Keratinocyte (primary cell): ENCODE results near the gene TNFRSF4.

Experiments
- CTCF ChIP-seq, 3 experiments: IDR thresholded peaks in 1 of 3; conservative IDR thresholded peaks in 1 of 3; optimal IDR thresholded peaks in 1 of 3; 2 replicates in 2 of 3; 3 replicates in 1 of 3; pipeline versions ENCODE3 to v1.5.1; 2011; ENCODE audit warnings: low read length in 3 of 3, mild to moderate bottlenecking in 3 of 3, moderate library complexity in 2 of 3, control low read depth in 1 of 3, inconsistent platforms in 1 of 3; ENCODE audit not compliant: insufficient read depth in 2 of 3; ENCODE audit errors: extremely low read depth in 1 of 3
- EZH2 ChIP-seq: IDR thresholded peaks from one replicate; pipeline ENCODE4 v1.6.1; 2012; ENCODE audit warnings: inconsistent platforms, mild to moderate bottlenecking, low read length, moderate library complexity

- TF ChIP-seq CTCF (optimal IDR thresholded peaks at IDR 0.05 in 1 of 3, IDR thresholded peaks at IDR 0.05 in 1 of 3, conservative IDR thresholded peaks at IDR 0.05 in 1 of 3; ENCODE audit: extremely low read depth in 1 of 3, insufficient read depth in 2 of 3, low read length in 3 of 3) (no peak), EZH2 (no peak)
Measured at GRCh38 chr1:1238702-1239178, 24.8 kb upstream of the TNFRSF4 start.
